ENCODE results near the gene SUCO.

DNA sequence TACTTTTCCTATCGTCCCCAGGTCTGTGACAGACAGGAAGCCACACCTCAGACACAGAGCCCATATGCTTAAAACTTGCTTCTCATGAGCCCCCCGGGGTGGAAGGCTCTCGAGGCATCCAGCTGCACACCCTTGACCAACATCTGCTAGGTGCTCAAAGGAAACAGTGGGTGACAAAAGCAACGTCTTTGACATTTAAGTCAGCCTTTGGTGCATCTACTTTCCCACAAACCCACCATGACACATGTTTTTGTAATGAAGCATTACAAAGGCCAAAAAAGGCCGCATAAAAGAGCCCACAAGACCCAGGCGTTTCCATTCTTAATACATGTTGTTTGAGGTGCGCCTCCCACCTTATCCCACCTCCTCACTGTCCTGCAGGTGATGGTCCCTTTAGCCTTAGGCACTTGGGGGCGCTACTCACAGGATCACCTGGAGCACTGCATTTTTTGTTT lies 114.2 kb downstream of the SUCO start:
- TF ChIP-seq, protein P1, sequence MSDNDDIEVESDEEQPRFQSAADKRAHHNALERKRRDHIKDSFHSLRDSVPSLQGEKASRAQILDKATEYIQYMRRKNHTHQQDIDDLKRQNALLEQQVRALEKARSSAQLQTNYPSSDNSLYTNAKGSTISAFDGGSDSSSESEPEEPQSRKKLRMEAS (IDR thresholded peaks at IDR 0.05), result no peak
- TF ChIP-seq, protein P2, sequence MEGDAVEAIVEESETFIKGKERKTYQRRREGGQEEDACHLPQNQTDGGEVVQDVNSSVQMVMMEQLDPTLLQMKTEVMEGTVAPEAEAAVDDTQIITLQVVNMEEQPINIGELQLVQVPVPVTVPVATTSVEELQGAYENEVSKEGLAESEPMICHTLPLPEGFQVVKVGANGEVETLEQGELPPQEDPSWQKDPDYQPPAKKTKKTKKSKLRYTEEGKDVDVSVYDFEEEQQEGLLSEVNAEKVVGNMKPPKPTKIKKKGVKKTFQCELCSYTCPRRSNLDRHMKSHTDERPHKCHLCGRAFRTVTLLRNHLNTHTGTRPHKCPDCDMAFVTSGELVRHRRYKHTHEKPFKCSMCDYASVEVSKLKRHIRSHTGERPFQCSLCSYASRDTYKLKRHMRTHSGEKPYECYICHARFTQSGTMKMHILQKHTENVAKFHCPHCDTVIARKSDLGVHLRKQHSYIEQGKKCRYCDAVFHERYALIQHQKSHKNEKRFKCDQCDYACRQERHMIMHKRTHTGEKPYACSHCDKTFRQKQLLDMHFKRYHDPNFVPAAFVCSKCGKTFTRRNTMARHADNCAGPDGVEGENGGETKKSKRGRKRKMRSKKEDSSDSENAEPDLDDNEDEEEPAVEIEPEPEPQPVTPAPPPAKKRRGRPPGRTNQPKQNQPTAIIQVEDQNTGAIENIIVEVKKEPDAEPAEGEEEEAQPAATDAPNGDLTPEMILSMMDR (IDR thresholded peaks at IDR 0.05), result no peak

Measured in A549 (cell line).